Heart left ventricle (tissue), 13 donors: ENCODE measurements around the gene VEZT.

Experiments used
- CTCF ChIP-seq, 12 donors: fragments of 200-600 bp; sonication (generic) in 4 of 12; IDR thresholded peaks; one replicate each; pipeline versions ENCODE4 v1.5.0 to v1.8.0; 2018 to 2022; ENCODE audit warnings: antibody characterized with exemption in 12 of 12, mild to moderate bottlenecking in 5 of 12
- POLR2A ChIP-seq, 2 donors: fragments of 450-650 bp; IDR thresholded peaks; one replicate each; pipeline ENCODE4 v1.6.1; 2017; ENCODE audit warnings: antibody characterized with exemption in 2 of 2, mild to moderate bottlenecking in 2 of 2, moderate library complexity in 2 of 2
- donor health status: ischemic (EF 13 %, LVEDD 7.1; RV severe dilation, severe dysfunction).
- donor health status: DM: no; HTN: yes; CAD: no.
- donor health status: DM: no; HTN: no; CAD: no.
- donor health status: ischemic (EF 25% LVEDD 6.9; RV normal size, moderate dysfunction).
- donor health status: ischemic (EF 25% LVEDD 5.7; RV mildly dilated, moderate dysfunction).
- donor health status: ischemic (EF 35%, LVEDD 5.7; RV mildly dilated, moderate dysfunction).
- donor health status: nonischemic (EF 11% LVEDD 7.7; RV severe dilation, severe dysfunction).
- donor health status: DM: yes; HTN: yes; CAD: no.
- donor health status: PGD.
- donor health status: ischemic (EF 29% LVEDD 5.4; RV normal size, mild dysfunction).
- donor health status: nonischemic (EF 23%, LVEDD 6.1; RV moderate dilation, normal function).

- TF ChIP-seq CTCF (IDR thresholded peaks at IDR 0.05) (no peak), POLR2A (IDR thresholded peaks at IDR 0.05) (no peak)
Observed at GRCh38 chr12:95257541-95257940, 39.9 kb downstream of the VEZT start.
